Jurkat, Clone E6-1 (cell line): ENCODE data around the gene LMX1B.

Experiments used
- DNase-seq: peaks from one replicate; pipeline ENCODE4 v3.0.0-alpha.2; 2011; ENCODE audit warnings: low read depth, low spot score
- H3K4me3 ChIP-seq: 2 replicates; pipeline ENCODE4 v1.5.1; 2011; ENCODE audit warnings: mild to moderate bottlenecking, low read length, control low read depth, moderate library complexity

The LMX1B gene

DNA sequence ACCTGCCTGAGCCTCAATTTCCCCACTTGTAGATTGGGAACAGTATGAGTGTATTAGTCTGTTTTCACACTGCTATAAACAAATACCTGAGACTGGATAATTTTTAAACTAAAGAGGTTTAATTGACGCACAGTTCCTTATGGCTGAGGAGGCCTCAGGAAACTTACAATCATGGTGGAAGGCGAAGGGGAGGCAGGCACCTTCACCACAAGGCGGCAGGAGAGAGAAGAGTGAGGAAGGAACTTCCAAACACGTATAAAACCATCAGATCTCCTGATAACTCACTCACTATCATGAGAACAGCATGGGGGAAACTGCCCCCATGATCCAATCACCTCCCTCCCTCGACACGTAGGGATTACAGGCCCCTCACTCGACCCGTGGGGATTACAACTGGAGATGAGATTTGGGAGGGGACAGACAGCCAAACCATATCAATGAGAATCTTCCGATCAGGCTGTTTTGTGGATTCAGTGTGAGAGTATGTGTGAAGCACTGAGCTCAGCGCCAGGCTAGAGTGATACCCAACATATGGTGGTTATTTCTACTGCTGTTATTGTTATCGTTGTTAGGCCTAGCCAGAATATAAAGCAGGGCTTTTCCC lies 14.6 kb upstream of the LMX1B start:
- DNase-seq = no peak
- H3K4me3 ChIP-seq = no peak overlapping the region

DNA sequence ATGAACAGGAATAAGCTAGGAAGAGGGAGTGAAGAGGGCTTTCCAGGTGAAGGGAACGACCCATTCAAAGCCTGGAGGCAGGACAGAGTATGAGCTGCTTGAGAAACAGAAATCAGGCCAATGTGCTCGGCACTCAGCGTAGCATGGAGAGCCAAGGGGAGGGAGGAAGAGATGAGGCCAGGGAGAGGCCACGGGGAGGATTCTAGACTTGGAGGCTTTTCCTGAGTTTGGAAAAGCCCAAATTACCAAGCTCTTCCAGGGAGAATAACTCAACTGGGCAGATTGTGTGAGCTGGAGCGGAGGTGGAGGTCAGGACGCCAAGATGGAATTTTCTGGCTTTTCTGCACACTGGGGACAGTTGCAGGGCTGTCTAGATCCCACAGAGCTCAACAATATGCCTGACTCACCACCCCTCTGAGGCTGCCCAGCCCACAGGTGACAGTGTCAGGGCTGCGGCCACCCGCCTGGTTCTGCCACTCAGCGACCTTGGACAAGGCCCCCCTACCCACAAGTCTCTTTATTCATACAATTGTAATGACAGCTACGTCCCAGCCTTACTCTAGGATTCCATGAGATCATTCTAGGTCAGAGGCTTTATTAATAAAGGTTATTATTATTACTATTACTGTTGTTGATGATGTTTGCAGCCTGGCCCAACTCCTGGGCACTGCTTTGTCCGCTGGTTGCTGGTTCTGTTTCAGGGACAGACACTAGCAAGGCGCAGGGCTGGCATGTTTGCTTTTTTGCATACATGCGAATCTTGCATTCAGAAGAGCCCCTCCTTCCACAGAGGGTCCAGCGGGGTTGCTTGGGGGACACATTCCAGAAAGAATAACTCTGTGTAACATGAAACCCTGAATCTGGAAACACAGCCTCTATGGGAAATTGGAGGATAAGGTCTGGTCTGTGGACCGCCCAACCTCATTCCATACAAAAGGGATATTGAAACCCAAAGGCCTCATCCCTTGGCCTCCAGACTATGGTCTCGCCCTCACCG lies 9.4 kb upstream of the LMX1B start:
- no peak overlapping the region for H3K4me3 ChIP-seq
- no peak for DNase-seq

DNA sequence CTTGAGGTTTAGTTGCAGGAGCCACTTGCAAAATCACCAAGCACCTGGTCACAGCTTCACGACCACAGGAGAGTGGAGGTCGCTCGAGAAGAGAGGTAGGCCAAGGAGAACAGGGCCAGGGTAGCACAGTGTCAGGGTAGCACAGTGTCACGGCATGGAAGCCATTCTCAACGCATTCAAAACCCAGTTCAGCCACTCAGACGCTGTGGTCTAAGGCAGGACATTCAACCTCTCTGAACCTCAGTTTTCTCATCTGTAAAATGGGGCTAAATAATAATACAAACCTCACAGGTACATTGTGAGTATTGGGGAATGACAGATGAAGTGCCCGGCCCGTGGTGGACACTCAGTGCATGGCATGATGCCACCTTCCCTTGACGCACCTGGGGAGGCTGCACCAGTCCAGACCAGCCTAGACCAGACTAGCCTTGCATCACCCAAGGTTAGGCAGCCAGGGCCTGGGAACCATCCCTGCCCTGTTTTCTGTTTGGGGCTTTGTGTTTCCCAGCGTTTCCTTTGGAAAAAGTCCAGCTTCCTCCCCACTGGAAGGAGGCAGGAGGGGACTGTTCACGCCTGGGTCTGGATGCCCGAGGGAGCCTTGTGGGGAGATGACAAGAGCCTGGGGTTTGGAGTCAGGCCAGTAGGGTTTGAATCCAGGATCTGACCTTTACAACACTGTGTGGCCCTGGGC lies 7.8 kb upstream of the LMX1B start:
- no peak for DNase-seq

DNA sequence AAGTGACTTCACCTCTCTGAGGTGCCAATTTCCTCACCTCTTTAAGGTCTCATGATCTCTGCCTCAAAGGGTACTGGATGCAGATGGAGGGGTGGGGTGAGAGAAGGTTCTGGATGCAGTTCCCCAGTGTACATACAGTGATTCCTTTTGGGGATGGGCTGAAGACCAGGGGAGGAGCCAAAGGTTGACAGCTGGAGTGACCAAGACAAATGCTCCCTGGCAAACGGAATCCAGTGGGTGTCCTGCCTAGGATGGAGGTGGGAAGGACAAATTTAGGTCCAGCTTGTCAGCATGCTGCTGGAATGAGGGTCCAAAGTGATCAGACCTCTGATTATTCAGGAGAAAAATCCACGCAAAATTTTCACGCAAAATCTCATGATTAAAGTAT lies 7.3 kb upstream of the LMX1B start:
- no peak for DNase-seq
- no peak overlapping the region for H3K4me3 ChIP-seq

More for the DNA sequence above, 7.8 kb upstream of the LMX1B start:
- no peak overlapping the region for H3K4me3 ChIP-seq

DNA sequence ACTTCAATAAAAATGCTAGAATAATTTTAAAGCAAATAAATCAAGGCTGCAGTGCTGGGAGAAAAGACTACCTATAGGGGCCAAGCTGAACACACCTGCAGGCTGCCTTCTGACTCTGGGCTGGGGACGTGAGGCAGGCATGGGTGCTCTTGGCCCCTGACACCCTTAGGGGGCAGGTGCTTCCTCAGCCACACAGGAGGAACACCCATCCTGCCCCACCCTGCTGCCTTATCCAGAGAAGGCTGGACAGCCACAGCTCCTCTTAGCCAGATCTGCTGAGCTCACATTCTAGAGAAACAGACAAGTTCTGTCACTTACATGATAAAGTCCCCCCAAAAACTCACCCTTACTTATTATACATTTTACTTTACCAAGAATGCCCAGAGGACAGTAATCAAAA lies 6.6 kb upstream of the LMX1B start:
- DNase-seq = no peak
- no peak overlapping the region for H3K4me3 ChIP-seq

DNA sequence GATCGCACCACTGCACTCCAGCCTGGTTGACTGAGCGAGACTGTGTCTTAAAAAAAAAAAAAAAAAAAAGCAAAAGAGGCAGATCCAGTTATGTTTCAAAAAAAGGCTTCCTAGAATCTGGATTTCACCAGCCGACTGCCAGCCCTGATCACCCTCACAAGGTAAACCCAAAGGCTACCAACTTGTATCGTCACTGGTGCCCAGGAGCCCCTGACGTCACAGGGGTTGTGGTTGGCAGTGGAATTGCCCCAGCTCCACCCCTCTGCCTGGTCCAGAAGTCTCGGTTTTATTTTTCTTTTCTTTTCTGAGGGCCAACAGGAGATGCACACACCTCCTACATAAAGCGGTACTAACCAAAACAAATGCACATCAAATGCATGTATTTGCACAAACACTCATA lies 6.0 kb upstream of the LMX1B start:
- DNase-seq = no peak
- H3K4me3 ChIP-seq = no peak overlapping the region

DNA sequence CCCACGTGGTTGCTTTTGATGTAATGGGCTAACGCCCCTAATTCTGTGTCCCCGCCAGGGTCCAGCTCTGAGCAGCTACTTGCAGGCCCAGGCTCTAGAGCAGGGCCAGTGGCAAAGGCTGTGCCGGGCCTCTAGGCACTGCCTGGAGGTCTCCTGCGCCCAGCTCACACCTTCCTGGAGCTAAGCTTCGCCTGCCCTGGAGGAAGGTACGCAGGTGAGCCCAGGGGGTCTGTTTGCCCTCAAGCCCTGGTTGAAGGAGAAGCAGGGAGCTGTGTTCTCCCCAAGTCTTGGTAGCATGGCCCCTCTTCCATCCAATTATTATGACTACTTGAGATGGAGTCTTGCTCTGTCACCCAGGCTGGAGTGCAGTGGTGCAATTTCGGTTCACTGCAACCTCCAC lies 5.2 kb upstream of the LMX1B start:
- no peak overlapping the region for H3K4me3 ChIP-seq
- no peak for DNase-seq

DNA sequence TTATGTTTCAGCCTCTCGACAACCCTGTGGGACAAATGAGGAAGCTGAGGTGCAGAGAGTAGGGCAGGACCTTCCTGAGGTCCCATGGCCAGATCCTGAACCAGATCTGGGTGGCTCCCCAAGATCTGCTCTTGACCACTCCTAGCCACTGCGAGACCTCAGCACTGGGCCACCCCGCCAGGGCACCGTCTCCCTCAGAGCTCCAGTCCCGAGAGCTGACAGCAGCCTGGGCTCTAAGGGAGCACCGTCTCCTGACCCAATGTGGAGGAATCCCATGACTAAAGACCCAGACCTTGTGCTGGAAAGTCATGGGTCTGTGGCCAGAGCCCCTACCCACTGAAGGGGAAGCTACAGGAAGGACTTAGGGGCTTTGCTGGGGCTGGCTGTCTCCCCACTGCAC lies 4.5 kb upstream of the LMX1B start:
- DNase-seq = no peak
- H3K4me3 ChIP-seq = no peak overlapping the region

DNA sequence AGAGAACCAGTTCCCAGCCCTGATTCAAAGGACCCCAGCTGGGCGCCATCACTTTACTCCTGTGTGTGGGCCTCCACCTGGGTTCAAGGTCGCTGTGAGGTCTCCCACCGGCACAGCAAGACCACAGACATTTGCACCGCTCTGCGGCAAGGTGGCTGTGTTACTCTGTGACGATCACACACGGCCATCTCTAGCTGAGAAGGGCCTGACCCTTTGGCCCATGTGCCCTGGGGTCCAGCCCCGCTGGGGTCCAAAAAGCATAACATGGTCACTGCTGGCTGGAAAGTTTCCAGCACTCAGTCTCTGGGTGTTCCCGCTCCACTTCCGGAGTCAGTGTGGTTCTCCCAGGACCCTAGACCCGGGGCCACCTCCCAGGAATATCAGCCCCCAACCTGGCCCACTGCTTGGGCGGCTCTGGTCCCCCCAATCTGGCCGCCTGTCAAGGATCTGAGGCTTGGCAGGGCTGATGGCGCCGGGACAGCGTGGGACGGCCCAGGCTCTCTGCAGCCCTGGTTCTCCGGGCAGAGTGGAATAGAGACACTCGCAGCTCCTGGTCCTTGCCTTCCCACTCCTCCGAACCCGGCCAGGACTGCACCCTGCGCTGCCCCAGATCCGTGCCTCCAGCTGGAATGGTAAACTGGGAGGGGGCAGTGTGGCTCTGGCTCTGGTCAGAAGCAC lies 3.9 kb upstream of the LMX1B start:
- no peak overlapping the region for H3K4me3 ChIP-seq
- no peak for DNase-seq

DNA sequence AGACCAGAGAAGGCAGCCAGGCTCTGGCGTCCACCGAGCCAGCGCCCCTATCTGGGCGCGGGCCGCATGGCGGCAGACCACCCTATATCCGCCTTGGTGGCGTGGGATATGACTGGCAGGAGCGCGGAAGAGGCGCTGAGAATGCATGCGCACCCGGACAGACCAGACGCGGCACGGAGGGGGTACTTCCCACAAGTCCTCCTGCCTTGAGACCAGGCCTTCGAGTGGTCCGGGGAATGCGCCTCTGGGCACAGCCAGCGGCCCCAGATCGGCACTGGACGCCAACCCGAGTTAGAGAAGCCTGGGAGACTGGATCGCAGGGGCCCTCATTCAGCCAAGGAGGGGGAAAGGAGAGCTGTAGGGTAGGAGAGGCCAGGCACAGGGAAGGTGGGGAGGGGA lies 2.5 kb upstream of the LMX1B start:
- H3K4me3 ChIP-seq = no peak overlapping the region

DNA sequence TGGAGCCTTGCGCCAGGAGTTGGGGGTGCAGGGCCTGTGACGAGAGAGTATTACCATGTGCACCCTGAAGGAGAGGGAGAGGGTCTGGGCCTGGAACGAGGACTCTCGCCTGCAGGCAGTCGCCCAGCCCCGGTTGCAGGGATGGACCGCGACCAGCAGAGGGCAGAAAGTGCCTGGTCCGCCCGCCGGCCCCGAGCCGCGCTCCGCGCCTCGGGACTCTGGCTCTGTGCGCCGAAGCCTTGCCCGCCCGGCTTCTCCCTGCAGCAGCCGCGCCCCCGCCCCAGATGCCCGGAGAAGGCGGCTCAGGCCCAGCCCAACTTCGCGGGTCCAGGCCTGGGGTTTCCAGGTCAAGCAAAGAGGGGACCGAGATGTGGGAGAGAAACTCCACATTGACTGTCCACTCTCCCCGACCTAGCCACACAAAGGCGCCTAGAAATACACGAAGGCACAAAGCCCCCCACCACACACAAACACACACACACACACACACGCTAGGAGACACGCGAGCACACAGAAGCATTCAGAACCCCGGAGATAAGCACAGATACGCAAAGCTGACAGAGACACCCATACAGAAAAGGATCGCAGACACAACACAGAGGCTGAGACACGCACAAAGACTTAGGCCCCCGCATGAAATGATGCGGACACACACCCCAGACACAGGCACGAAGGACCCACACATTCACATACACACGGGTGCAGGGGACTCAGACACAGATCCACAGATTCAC lies 2.0 kb upstream of the LMX1B start:
- no peak overlapping the region for H3K4me3 ChIP-seq
- DNase-seq = peak; percentile 35

More for the DNA sequence above, 2.5 kb upstream of the LMX1B start:
- no peak for DNase-seq

DNA sequence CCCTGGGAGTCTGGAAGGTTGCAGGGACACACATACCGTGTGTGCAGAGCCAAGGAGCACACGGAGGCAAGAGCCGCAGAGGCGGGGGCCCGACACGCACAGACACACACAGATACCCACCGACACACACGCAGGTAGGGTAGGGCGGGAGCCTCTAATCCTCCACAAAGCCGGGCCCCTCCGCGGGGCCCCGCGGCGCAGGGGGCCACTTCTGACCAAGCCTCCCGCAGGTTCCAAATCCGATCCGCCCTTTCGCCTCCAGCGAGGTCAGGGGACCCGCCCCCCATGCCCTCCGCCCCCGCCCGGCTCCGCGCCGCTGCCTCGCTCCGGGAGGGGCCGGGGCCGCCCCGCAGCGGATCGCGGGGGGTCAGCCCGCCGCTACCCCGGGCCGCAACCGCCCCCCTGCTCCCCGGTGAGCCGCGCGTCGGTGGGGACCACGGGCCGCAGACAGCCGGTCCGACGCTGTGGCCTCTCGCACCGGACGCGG lies 1.4 kb upstream of the LMX1B start:
- DNase-seq = no peak
- no peak overlapping the region for H3K4me3 ChIP-seq

DNA sequence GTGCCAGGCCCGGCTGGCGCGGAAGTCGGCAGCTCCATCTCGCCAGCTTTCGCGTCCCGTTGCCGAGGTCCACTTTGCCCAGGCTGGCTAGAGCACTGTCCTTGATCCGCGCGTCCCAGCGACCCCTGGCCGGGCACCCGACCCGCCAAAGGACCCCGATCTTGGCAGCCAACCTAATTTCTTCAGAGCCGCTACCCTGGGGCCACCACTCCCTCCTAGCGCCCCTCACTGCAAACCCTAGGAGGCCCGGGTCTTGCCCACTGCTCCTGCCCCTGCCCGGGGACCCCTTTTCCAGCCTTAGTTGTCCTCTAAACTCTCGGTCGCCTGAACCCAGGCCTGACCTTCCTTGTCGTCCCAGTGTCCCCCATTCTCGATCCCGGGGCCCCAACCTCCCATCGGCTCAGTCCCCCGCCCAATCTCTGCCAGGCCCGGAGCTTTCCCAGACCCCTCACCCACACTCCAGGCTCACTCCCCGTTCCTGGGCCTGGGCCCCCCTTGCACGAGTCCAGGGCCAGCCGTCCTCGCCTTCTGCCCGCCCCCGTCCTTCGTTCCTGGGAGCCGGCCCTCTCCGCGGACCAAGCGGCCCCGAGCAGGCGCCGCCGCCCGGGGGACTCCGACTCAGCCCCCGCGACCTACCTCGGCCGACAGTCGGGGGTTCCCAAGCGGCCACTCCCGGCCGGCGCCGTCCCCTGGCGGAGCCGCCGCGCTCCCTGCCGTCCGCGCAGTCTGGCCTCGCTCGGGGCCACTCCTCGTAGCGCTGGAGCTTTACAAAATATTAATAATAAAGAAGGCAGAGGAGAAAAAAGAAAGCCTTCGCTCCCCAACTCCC lies 701 bp upstream of the LMX1B start:
- DNase-seq = no peak
- no peak overlapping the region for H3K4me3 ChIP-seq

DNA sequence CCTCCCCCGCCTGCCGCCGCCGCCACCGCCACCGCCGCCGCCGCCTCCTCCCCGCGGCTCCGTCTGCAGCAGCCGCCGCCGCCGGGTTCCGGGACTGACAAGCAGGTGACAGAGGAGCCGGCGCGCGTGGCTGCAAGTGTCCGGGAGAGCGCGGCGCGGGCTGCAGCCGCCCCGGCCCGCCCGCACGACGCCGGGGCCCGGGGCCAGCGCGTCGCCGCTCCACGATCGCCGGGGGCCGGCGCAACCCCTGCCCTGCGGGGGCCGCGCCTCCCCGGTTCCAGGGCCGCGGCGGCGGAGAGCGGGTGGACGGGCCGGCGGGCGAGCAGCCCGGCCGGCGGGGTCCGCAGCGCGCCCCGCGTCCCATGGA lies 343 bp downstream of the LMX1B start:
- DNase-seq = no peak
- no peak overlapping the region for H3K4me3 ChIP-seq

DNA sequence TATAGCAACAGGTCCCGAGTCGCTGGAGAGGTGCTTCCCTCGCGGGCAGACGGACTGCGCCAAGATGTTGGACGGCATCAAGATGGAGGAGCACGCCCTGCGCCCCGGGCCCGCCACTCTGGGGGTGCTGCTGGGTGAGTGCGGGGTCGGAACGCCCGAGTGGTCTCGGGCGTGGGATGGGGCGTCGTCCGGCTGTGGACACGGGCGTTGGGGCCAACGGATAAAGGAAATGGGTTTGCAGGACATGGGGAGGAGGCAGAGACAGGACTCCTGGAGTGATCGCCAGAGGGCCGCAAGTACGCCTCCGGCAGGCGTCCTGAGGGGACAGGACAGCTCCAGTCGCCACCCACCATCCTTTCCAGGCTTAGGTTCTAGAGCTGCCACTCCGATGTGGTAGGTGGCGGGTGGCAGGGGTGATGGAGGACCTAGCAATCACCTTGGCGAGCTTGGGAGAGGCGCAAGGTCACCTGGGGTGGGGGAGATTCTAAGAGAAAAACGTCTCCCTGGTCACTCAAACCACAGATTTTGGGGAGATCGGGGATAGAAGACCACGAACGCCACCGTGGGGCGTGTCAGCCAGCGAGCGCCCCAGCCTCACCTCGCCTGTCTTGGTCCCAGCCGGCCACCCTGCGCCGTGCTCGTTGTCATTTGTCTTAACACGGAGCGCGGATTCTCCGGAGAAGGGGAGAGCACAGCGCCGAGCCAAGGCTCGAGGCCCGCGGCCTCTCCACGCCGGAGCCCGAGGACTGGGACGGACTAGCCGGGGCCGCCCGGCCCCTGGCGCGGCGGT lies 922 bp downstream of the LMX1B start:
- no peak overlapping the region for H3K4me3 ChIP-seq
- no peak for DNase-seq

DNA sequence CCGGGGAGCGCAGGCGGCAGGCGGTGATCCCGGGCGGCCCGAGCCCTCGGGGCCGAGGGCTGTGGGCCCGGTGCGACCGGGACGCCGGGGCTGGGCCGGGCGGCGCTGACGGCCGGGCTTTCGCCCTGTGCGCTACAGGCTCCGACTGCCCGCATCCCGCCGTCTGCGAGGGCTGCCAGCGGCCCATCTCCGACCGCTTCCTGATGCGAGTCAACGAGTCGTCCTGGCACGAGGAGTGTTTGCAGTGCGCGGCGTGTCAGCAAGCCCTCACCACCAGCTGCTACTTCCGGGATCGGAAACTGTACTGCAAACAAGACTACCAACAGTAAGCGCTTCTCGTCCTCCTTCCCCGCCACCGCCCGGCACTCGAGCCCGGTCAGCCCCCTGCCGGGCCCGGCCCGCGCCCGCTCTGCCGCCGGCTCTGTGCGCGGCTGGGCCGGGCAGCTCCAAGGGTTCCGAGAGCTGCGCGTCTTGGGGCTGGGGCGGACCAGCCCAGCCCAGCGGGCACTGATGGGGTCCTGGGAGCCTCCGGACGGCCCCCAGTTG lies 1.6 kb downstream of the LMX1B start:
- H3K4me3 ChIP-seq = no peak overlapping the region
- peak; percentile 50 for DNase-seq
